H9 (cell line): ENCODE results near the gene IGF1. TPM values are rescaled to one million over a fixed set of nuclear protein-coding genes. Genes with fewer than 3 reads are reported as not detected.

Experiments used
- DNase-seq: peaks from one replicate; pipeline ENCODE4 v3.0.0-alpha.2; 2017
- H2AFZ ChIP-seq: one replicate; pipeline ENCODE4 v1.6.1; 2013; ENCODE audit warnings: mild to moderate bottlenecking, low read length, control low read depth, moderate library complexity
- H2AK5ac ChIP-seq: 2 replicates; pipeline ENCODE4 v1.6.1; 2013; ENCODE audit warnings: low read length, control low read depth, mixed read lengths; ENCODE audit not compliant: insufficient read length
- H2BK120ac ChIP-seq: one replicate; pipeline ENCODE4 v1.6.1; 2013; ENCODE audit warnings: low read depth, mild to moderate bottlenecking, low read length, control low read depth, inconsistent platforms; ENCODE audit not compliant: poor library complexity, severe bottlenecking
- H2BK12ac ChIP-seq: 2 replicates; pipeline ENCODE4 v1.6.1; 2013; ENCODE audit warnings: low read length, control low read depth, mixed read lengths, low read depth; ENCODE audit not compliant: insufficient read length
- H2BK15ac ChIP-seq: 2 replicates; pipeline ENCODE4 v1.6.1; 2013; ENCODE audit warnings: low read depth, low read length, control low read depth
- H2BK20ac ChIP-seq: one replicate; pipeline ENCODE4 v1.6.1; 2013; ENCODE audit warnings: low read depth, mild to moderate bottlenecking, low read length, control low read depth, inconsistent platforms; ENCODE audit not compliant: poor library complexity, severe bottlenecking
- H2BK5ac ChIP-seq: 2 replicates; pipeline ENCODE4 v1.6.1; 2013; ENCODE audit warnings: low read length, control low read depth, mixed read lengths; ENCODE audit not compliant: insufficient read length
- H3K14ac ChIP-seq: 2 replicates; pipeline ENCODE4 v1.6.1; 2013; ENCODE audit warnings: low read length, control low read depth; ENCODE audit not compliant: insufficient read depth
- H3K18ac ChIP-seq: 2 replicates; pipeline ENCODE4 v1.6.1; 2013; ENCODE audit warnings: low read depth, mild to moderate bottlenecking, mixed read lengths, low read length, control low read depth; ENCODE audit not compliant: insufficient read length
- H3K23ac ChIP-seq: 2 replicates; pipeline ENCODE4 v1.6.1; 2013; ENCODE audit warnings: low read length, control low read depth, mixed read lengths, low read depth; ENCODE audit not compliant: insufficient read length
- H3K23me2 ChIP-seq: 2 replicates; pipeline ENCODE4 v1.6.1; 2013; ENCODE audit warnings: low read depth, mild to moderate bottlenecking, mixed read lengths, low read length, control low read depth; ENCODE audit not compliant: insufficient read length, poor library complexity, severe bottlenecking
- H3K27ac ChIP-seq: 2 replicates; pipeline ENCODE4 v1.5.1; 2013; ENCODE audit warnings: low read length, control low read depth, mixed read lengths, low read depth; ENCODE audit not compliant: insufficient read length
- H3K27me3 ChIP-seq: 2 replicates; pipeline ENCODE4 v1.6.1; 2013; ENCODE audit warnings: low read length, control low read depth, inconsistent platforms; ENCODE audit not compliant: insufficient read depth
- H3K4ac ChIP-seq: 2 replicates; pipeline ENCODE4 v1.6.1; 2013; ENCODE audit warnings: low read depth, mild to moderate bottlenecking, control low read depth, inconsistent platforms, low read length, moderate library complexity
- H3K4me1 ChIP-seq: 2 replicates; pipeline ENCODE4 v1.6.1; 2013; ENCODE audit warnings: low read length, control low read depth, inconsistent platforms; ENCODE audit not compliant: insufficient read depth
- H3K4me2 ChIP-seq: 2 replicates; pipeline ENCODE4 v1.6.1; 2013; ENCODE audit warnings: low read length, control low read depth, mixed read lengths; ENCODE audit not compliant: insufficient read length, insufficient read depth
- H3K56ac ChIP-seq: 2 replicates; pipeline ENCODE4 v1.6.1; 2013; ENCODE audit warnings: low read depth, mild to moderate bottlenecking, mixed read lengths, low read length, control low read depth; ENCODE audit not compliant: insufficient read length
- H3K79me1 ChIP-seq: 2 replicates; pipeline ENCODE4 v1.6.1; 2013; ENCODE audit warnings: low read depth, mild to moderate bottlenecking, moderate library complexity, low read length, control low read depth, inconsistent platforms; ENCODE audit not compliant: insufficient read depth, poor library complexity, severe bottlenecking
- H3K79me2 ChIP-seq: 2 replicates; pipeline ENCODE4 v1.6.1; 2013; ENCODE audit warnings: low read length, control low read depth, inconsistent platforms; ENCODE audit not compliant: insufficient read depth
- H3K9ac ChIP-seq: 2 replicates; pipeline ENCODE4 v1.6.1; 2013; ENCODE audit warnings: low read length, control low read depth, mixed read lengths; ENCODE audit not compliant: insufficient read length; ENCODE audit errors: extremely low read depth
- H3K9me3 ChIP-seq: one replicate; pipeline ENCODE4 v1.6.1; 2013; ENCODE audit warnings: low read depth, low read length, inconsistent platforms; ENCODE audit not compliant: control insufficient read depth
- H3T11ph ChIP-seq: one replicate; pipeline ENCODE4 v1.6.1; 2013; ENCODE audit warnings: mild to moderate bottlenecking, low read length, control low read depth, inconsistent platforms
- H4K20me1 ChIP-seq: one replicate; pipeline ENCODE4 v1.6.1; 2013; ENCODE audit not compliant: control insufficient read depth, insufficient read length, insufficient read depth
- H4K5ac ChIP-seq: 2 replicates; pipeline ENCODE4 v1.6.1; 2013; ENCODE audit warnings: low read depth, mild to moderate bottlenecking, mixed read lengths, low read length, control low read depth; ENCODE audit not compliant: insufficient read length
- H4K8ac ChIP-seq: replicated peaks from 2 replicates; pipeline ENCODE4 v1.6.1; 2013; ENCODE audit warnings: low read length, control low read depth, mixed read lengths, low read depth; ENCODE audit not compliant: insufficient read length
- H4K91ac ChIP-seq: 2 replicates; pipeline ENCODE4 v1.6.1; 2013; ENCODE audit warnings: low read depth, mild to moderate bottlenecking, moderate library complexity, mixed read lengths, low read length, control low read depth; ENCODE audit not compliant: insufficient read length
- H3K27ac Mint-ChIP-seq, 3 experiments: 2 replicates in 2 of 3; 3 replicates in 1 of 3; pipeline ENCODE4 v1.8.0; 2020 to 2021; ENCODE audit warnings: mixed read lengths in 3 of 3, mild to moderate bottlenecking in 1 of 3, moderate library complexity in 1 of 3
- H3K27me3 Mint-ChIP-seq: 2 replicates; pipeline ENCODE4 v1.8.0; 2021; ENCODE audit warnings: low read depth, mild to moderate bottlenecking, moderate library complexity, mixed read lengths
- H3K36me3 Mint-ChIP-seq, 3 experiments: 2 replicates in 2 of 3; 3 replicates in 1 of 3; pipeline ENCODE4 v1.8.0; 2020 to 2021; ENCODE audit warnings: low read depth in 3 of 3, mixed read lengths in 3 of 3; ENCODE audit not compliant: insufficient read depth in 1 of 3
- H3K4me1 Mint-ChIP-seq, 2 experiments: 2 replicates each; pipeline ENCODE4 v1.8.0; 2020; ENCODE audit warnings: mixed read lengths in 2 of 2
- H3K4me3 Mint-ChIP-seq, 2 experiments: 2 replicates in 1 of 2; 3 replicates in 1 of 2; pipeline ENCODE4 v1.8.0; 2020 to 2021; ENCODE audit warnings: mild to moderate bottlenecking in 2 of 2, mixed read lengths in 2 of 2, moderate library complexity in 1 of 2
- H3K9me3 Mint-ChIP-seq, 2 experiments: 2 replicates in 1 of 2; 3 replicates in 1 of 2; pipeline ENCODE4 v1.8.0; 2020; ENCODE audit warnings: mild to moderate bottlenecking in 2 of 2, mixed read lengths in 2 of 2, moderate library complexity in 1 of 2
- WGBS: extraction: QIAGEN DNeasy Blood & Tissue Kit; methylation state at CpG from one replicate; pipeline ENCODE4 v1.1.7; 2013; ENCODE audit warnings: missing lambda C conversion rate, low lambda C conversion rate, mixed read lengths; ENCODE audit not compliant: insufficient read length; ENCODE audit errors: extremely low coverage; 5-methylcytosine and 5-hydroxymethylcytosine counted together
- total RNA-seq: library from RNA; stranded (reverse); gene quantifications from 2 replicates; pipeline ENCODE4 v1.2.1, GENCODE V29; 2021
- TF ChIP-seq, protein P1 (sequence below): fragments of 200-600 bp; sonication (generic); conservative IDR thresholded peaks from 3 replicates; pipeline ENCODE4 v1.8.0; 2021; ENCODE audit warnings: antibody characterized with exemption, mild to moderate bottlenecking

Gene IGF1
- total RNA-seq, 1 experiment from 2014 or later, result not detected

DNA sequence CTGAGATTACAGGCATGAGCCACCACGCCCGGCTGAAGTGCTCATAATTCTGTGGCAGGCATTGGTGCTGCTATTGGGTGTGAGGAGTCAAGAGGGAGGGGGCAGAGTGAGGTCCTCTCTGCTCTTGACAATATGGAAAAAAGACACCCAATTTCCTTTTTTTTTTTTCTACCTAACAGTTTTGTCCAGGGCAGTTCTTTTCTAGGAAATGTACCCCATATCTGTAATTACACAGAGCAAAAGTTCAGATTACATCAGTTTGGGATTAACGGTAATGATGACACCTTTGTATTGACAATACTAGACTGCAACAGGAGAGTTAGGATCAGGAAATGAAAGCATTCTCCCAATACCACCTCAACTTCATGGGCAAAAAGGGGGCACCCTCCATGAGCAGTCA is 36.3 kb downstream of the IGF1 start:
- H4K20me1 ChIP-seq, result no peaks in the 10 kb centered on the region
- H3K79me1 ChIP-seq, result no peaks in the 10 kb centered on the region
- no peak overlapping the region for H3T11ph ChIP-seq
- no peak overlapping the region for H2BK120ac ChIP-seq
- WGBS, result no CpG with 5 or more reads among the region's 3 CpGs
- no peak overlapping the region for H2BK5ac ChIP-seq
- no peak overlapping the region for H4K8ac ChIP-seq
- H3K18ac ChIP-seq, result no peak overlapping the region
- no peak overlapping the region for H3K4me3 Mint-ChIP-seq
- H3K27ac Mint-ChIP-seq, result no peak overlapping the region
- H3K27me3 Mint-ChIP-seq, result no peaks in the 10 kb centered on the region; the same call in 1 of the 2 replicates
- H2BK12ac ChIP-seq, result no peak overlapping the region
- H3K23me2 ChIP-seq, result no peaks in the 10 kb centered on the region
- no peak overlapping the region for H4K91ac ChIP-seq
- no peak overlapping the region for H3K56ac ChIP-seq
- H3K4me2 ChIP-seq, result no peak overlapping the region
- H3K4me1 Mint-ChIP-seq, result no peaks in the 10 kb centered on the region
- H3K14ac ChIP-seq, result no peak overlapping the region
- peaks cover 0 to 3% (median 0%) of the 10 kb centered on the region in 3 experiments; a peak in 1 of 7 replicates for H3K36me3 Mint-ChIP-seq
- no peak overlapping the region for H3K9ac ChIP-seq
- DNase-seq, result no peak
- no peak overlapping the region for H2BK20ac ChIP-seq
- H3K9me3 ChIP-seq, result no peaks in the 10 kb centered on the region
- peaks cover 5 to 6% of the 10 kb centered on the region in 2 experiments; a peak in 4 of 5 replicates for H3K9me3 Mint-ChIP-seq
- no peak overlapping the region for H2AFZ ChIP-seq
- no peak overlapping the region for H3K23ac ChIP-seq
- H3K4ac ChIP-seq, result no peak overlapping the region
- no peak overlapping the region for H3K27ac ChIP-seq
- H3K27me3 ChIP-seq, result no peaks in the 10 kb centered on the region
- TF ChIP-seq, protein P1, sequence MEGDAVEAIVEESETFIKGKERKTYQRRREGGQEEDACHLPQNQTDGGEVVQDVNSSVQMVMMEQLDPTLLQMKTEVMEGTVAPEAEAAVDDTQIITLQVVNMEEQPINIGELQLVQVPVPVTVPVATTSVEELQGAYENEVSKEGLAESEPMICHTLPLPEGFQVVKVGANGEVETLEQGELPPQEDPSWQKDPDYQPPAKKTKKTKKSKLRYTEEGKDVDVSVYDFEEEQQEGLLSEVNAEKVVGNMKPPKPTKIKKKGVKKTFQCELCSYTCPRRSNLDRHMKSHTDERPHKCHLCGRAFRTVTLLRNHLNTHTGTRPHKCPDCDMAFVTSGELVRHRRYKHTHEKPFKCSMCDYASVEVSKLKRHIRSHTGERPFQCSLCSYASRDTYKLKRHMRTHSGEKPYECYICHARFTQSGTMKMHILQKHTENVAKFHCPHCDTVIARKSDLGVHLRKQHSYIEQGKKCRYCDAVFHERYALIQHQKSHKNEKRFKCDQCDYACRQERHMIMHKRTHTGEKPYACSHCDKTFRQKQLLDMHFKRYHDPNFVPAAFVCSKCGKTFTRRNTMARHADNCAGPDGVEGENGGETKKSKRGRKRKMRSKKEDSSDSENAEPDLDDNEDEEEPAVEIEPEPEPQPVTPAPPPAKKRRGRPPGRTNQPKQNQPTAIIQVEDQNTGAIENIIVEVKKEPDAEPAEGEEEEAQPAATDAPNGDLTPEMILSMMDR, result no peak
- no peak overlapping the region for H4K5ac ChIP-seq
- no peaks in the 10 kb centered on the region for H3K79me2 ChIP-seq
- no peak overlapping the region for H2BK15ac ChIP-seq
- H3K4me1 ChIP-seq, result no peaks in the 10 kb centered on the region
- H2AK5ac ChIP-seq, result no peak overlapping the region
